IMR-90 (cell line): ENCODE measurements around the gene CANT1. TPM values are rescaled to one million over a fixed set of nuclear protein-coding genes. Genes with fewer than 3 reads are reported as not detected.

Source experiments
- ATAC-seq: fragments of 200-7000 bp; cut with Tn5 transposase; 2 replicates; pipeline ENCODE4 v1.9.1; 2020; ENCODE audit warnings: low read depth, mild to moderate bottlenecking, moderate library complexity
- BruUV-seq: library from RNA; stranded (reverse); fragments of 400-500 nt; replicated peaks from 2 replicates; lab custom pipeline; 2021; lab: Mats Ljungman, UMichigan
- CTCF ChIA-PET: fragments of 300-600 bp; formaldehyde crosslinking; extraction: SDS; loops from one replicate; lab custom pipeline; 2021; ENCODE audit warnings: antibody characterized with exemption; lab: Yijun Ruan, JAX
- POLR2A ChIA-PET: fragments of 300-600 bp; sonication (Branson Sonifier 250); formaldehyde crosslinking; loops from one replicate; lab custom pipeline; 2022; ENCODE audit warnings: antibody characterized with exemption; ENCODE audit not compliant: unreplicated experiment; lab: Charles Lee
- DNase-seq: peaks from one replicate; pipeline ENCODE4 v3.0.0; 2013
- H2AFZ ChIP-seq: replicated peaks from 2 replicates; pipeline ENCODE3; 2013; ENCODE audit warnings: low read length, mild to moderate bottlenecking; ENCODE audit not compliant: poor library complexity
- H2AK5ac ChIP-seq: 2 replicates; pipeline ENCODE4 v1.6.1; 2013; ENCODE audit warnings: low read depth, low read length, inconsistent platforms
- H2AK9ac ChIP-seq: replicated peaks from 2 replicates; pipeline ENCODE3; 2013; ENCODE audit warnings: mild to moderate bottlenecking, low read depth, low read length, moderate library complexity; ENCODE audit not compliant: poor library complexity
- H2BK120ac ChIP-seq: 2 replicates; pipeline ENCODE4 v1.6.1; 2013; ENCODE audit warnings: low read depth, low read length, inconsistent platforms
- H2BK15ac ChIP-seq: 3 replicates; pipeline ENCODE4 v1.6.1; 2013; ENCODE audit warnings: low read depth, low read length, inconsistent platforms
- H2BK20ac ChIP-seq: 2 replicates; pipeline ENCODE4 v1.6.1; 2013; ENCODE audit warnings: low read depth, mild to moderate bottlenecking, inconsistent platforms, low read length, moderate library complexity
- H2BK5ac ChIP-seq: 2 replicates; pipeline ENCODE4 v1.6.1; 2013; ENCODE audit warnings: mild to moderate bottlenecking, low read depth, low read length, inconsistent platforms; ENCODE audit not compliant: poor library complexity, severe bottlenecking
- H3K14ac ChIP-seq: replicated peaks from 2 replicates; pipeline ENCODE4 v1.6.1; 2013; ENCODE audit warnings: low read depth, low read length, inconsistent platforms
- H3K18ac ChIP-seq: 2 replicates; pipeline ENCODE4 v1.6.1; 2013; ENCODE audit warnings: low read depth, low read length, control low read depth
- H3K23ac ChIP-seq: 2 replicates; pipeline ENCODE4 v1.6.1; 2013; ENCODE audit warnings: low read depth, low read length, inconsistent platforms
- H3K27ac ChIP-seq: 2 replicates; pipeline ENCODE4 v1.5.1; 2013; ENCODE audit warnings: mild to moderate bottlenecking, control low read depth, low read length; ENCODE audit not compliant: insufficient read depth
- H3K27me3 ChIP-seq: 2 replicates; pipeline ENCODE4 v1.6.1; 2013; ENCODE audit warnings: low read length; ENCODE audit not compliant: control insufficient read depth, insufficient read depth
- H3K36me3 ChIP-seq: 2 replicates; pipeline ENCODE4 v1.6.1; 2013; ENCODE audit warnings: low read length, mixed read lengths; ENCODE audit not compliant: control insufficient read depth, insufficient read depth
- H3K4ac ChIP-seq: 2 replicates; pipeline ENCODE4 v1.6.1; 2013; ENCODE audit warnings: low read depth, low read length, inconsistent platforms
- H3K4me1 ChIP-seq: 2 replicates; pipeline ENCODE4 v1.6.1; 2013; ENCODE audit warnings: low read length, mixed read lengths; ENCODE audit not compliant: control insufficient read depth, insufficient read depth
- H3K4me2 ChIP-seq: 2 replicates; pipeline ENCODE4 v1.6.1; 2013; ENCODE audit warnings: low read depth, mild to moderate bottlenecking, control low read depth, low read length, moderate library complexity
- H3K4me3 ChIP-seq: 2 replicates; pipeline ENCODE4 v1.5.1; 2013; ENCODE audit warnings: low read depth, mild to moderate bottlenecking, control low read depth, low read length, moderate library complexity; ENCODE audit not compliant: insufficient read depth
- H3K56ac ChIP-seq: 2 replicates; pipeline ENCODE4 v1.6.1; 2013; ENCODE audit warnings: low read length, inconsistent platforms; ENCODE audit not compliant: insufficient read depth; ENCODE audit errors: extremely low read depth
- H3K79me1 ChIP-seq, 2 experiments: 2 replicates each; pipeline ENCODE4 v1.6.1; 2013; ENCODE audit warnings: low read length in 2 of 2, inconsistent platforms in 1 of 2, low read depth in 1 of 2
- H3K9ac ChIP-seq: 2 replicates; pipeline ENCODE4 v1.6.1; 2013; ENCODE audit warnings: low read depth, low read length, control low read depth
- H3K9me1 ChIP-seq: 2 replicates; pipeline ENCODE4 v1.6.1; 2013; ENCODE audit warnings: low read length, inconsistent platforms; ENCODE audit not compliant: insufficient read depth
- H3K9me3 ChIP-seq: 2 replicates; pipeline ENCODE4 v1.6.1; 2013; ENCODE audit warnings: low read length; ENCODE audit not compliant: control insufficient read depth, insufficient read depth
- H4K20me1 ChIP-seq: 2 replicates; pipeline ENCODE4 v1.6.1; 2013; ENCODE audit warnings: low read length, inconsistent platforms; ENCODE audit not compliant: insufficient read depth
- H4K5ac ChIP-seq: 2 replicates; pipeline ENCODE4 v1.6.1; 2013; ENCODE audit warnings: mild to moderate bottlenecking, low read depth, low read length, control low read depth
- H4K8ac ChIP-seq, 2 experiments: 2 replicates each; pipeline ENCODE4 v1.6.1; 2013; ENCODE audit warnings: low read depth in 2 of 2, low read length in 2 of 2, control low read depth in 1 of 2, inconsistent platforms in 1 of 2
- H4K91ac ChIP-seq: 2 replicates; pipeline ENCODE4 v1.6.1; 2013; ENCODE audit warnings: low read depth, low read length, inconsistent platforms; ENCODE audit not compliant: insufficient read depth
- BHLHE40 ChIP-seq: fragments of 150-350 bp; IDR thresholded peaks from 2 replicates; pipeline ENCODE4 v1.6.1; 2016; ENCODE audit warnings: mild to moderate bottlenecking, low read depth, low read length
- CHD1 ChIP-seq: IDR thresholded peaks from 2 replicates; pipeline ENCODE4 v1.6.1; 2012; ENCODE audit warnings: low read depth, low read length, improper control_type of control experiment
- MAFK ChIP-seq: IDR thresholded peaks from 2 replicates; pipeline ENCODE4 v1.6.1; 2012; ENCODE audit warnings: low read depth, low read length, improper control_type of control experiment
- NFE2L2 ChIP-seq: fragments of 150-350 bp; IDR thresholded peaks from 2 replicates; pipeline ENCODE4 v1.6.1; 2016; ENCODE audit warnings: low read depth, mild to moderate bottlenecking, low read length
- POLR2A ChIP-seq: IDR thresholded peaks from 2 replicates; pipeline ENCODE4 v1.6.1; 2012; ENCODE audit warnings: mild to moderate bottlenecking, low read depth, low read length
- WGBS, 2 experiments: methylation state at CpG; one replicate each; pipeline versions ENCODE4 v1.1.5 to v1.1.7; 2013; ENCODE audit warnings: missing lambda C conversion rate in 2 of 2; ENCODE audit not compliant: insufficient read length in 1 of 2; ENCODE audit errors: extremely low coverage in 2 of 2; 5-methylcytosine and 5-hydroxymethylcytosine counted together
- dilution Hi-C: fragments of 300-500 bp; cut with HindIII; formaldehyde crosslinking; loops from one replicate; pipeline ENCODE4 v1.14.3; 2018; ENCODE audit warnings: low sequenced_read_pairs; ENCODE audit not compliant: unreplicated experiment
- in situ Hi-C: fragments of 300-500 bp; cut with MboI; formaldehyde crosslinking; loops from 3 replicates; pipeline ENCODE4 v1.14.3; 2019; ENCODE audit warnings: low sequenced_read_pairs, inconsistent platforms, mixed read lengths
- intact Hi-C: fragments of 100-400 bp; cut with micrococcal nuclease; formaldehyde crosslinking; loops from 2 replicates; pipeline ENCODE4 v1.10.0; 2022
- polyA plus RNA-seq, 3 experiments: library from polyadenylated mRNA; depleted of rRNA; stranded (reverse); fragments of >200 nt; gene quantifications; 2 replicates each; pipeline ENCODE4 v1.2.3, GENCODE V29; 2012; ENCODE audit warnings: low replicate concordance in 1 of 3
- total RNA-seq: library from RNA; depleted of rRNA; stranded (reverse); fragments of >200 nt; gene quantifications from 2 replicates; pipeline ENCODE4 v1.2.3, GENCODE V29; 2012
- TF ChIP-seq, protein P1 (sequence below): fragments of 150-350 bp; IDR thresholded peaks from 2 replicates; pipeline ENCODE4 v1.6.1; 2017; ENCODE audit warnings: mild to moderate bottlenecking, antibody characterized with exemption, low read length, low read depth
- TF ChIP-seq, protein P2 (sequence below): fragments of 150-350 bp; IDR thresholded peaks from 2 replicates; pipeline ENCODE4 v1.6.1; 2016; ENCODE audit warnings: low read depth, mild to moderate bottlenecking, low read length, moderate library complexity, borderline replicate concordance

The CANT1 gene
- total and polyA plus RNA-seq, 2 of the 4 experiments (the other 2 are of a cell fraction) = 51.8 to 73.4 TPM

- TF ChIP-seq MAFK = no peak
Observed at GRCh38 chr17:79054200-79054960, 44.8 kb upstream of the CANT1 start (continued).

GRCh38 chr17:79053251-79053925 is 43.8 kb upstream of the CANT1 start:
- no peak overlapping the region for H2BK15ac ChIP-seq
- H3K9me3 ChIP-seq = peaks cover 2% of the 10 kb centered on the region; the same call in 1 of the 2 replicates
- intact Hi-C loops (no loop called here), dilution Hi-C loops (no loop called here), in situ Hi-C loops (no loop called here)
- H3K9me1 ChIP-seq = peaks cover 7% of the 10 kb centered on the region; the same call in 1 of the 2 replicates
- no peak overlapping the region for H4K91ac ChIP-seq
- H3K4ac ChIP-seq = no peak overlapping the region
- H3K56ac ChIP-seq = no peak overlapping the region
- H2BK20ac ChIP-seq = no peak overlapping the region
- no peak overlapping the region for H2AK9ac ChIP-seq
- no peak overlapping the region for H2AK5ac ChIP-seq
- H3K14ac ChIP-seq = no peak overlapping the region
- WGBS, 2 experiments = 60% methylated on average over 1 of the region's 2 CpGs; no CpG with 5 or more reads in 1 of the 2 experiments
- ATAC-seq = no peak
- DNase-seq = peak; percentile 31
- no peaks in the 10 kb centered on the region for H3K79me1 ChIP-seq
- ChIA-PET CTCF (interaction anchor here (1.2 to 1.4 kb wide), 2 partner anchors 8 to 12 kb away, joined by 4 to 5 read pairs; no protein-coding TSS in a partner anchor), POLR2A (no interaction called here)
- H3K36me3 ChIP-seq = no peaks in the 10 kb centered on the region
- H3K4me2 ChIP-seq = no peak overlapping the region
- H3K23ac ChIP-seq = no peak overlapping the region
- H4K8ac ChIP-seq = no peak overlapping the region
- no peak overlapping the region for H2BK120ac ChIP-seq
- H3K18ac ChIP-seq = no peak overlapping the region
- H3K27ac ChIP-seq = no peak overlapping the region
- H3K4me1 ChIP-seq = no peaks in the 10 kb centered on the region
- no peaks in the 10 kb centered on the region; the same call in 1 of the 2 replicates for H4K20me1 ChIP-seq
- no peak overlapping the region for H3K4me3 ChIP-seq
- peak overlapping the region; percentile 67 for H2AFZ ChIP-seq
- no TSS peak for BruUV-seq
- H3K27me3 ChIP-seq = no peaks in the 10 kb centered on the region
- TF ChIP-seq CHD1 (no peak), POLR2A (no peak), NFE2L2 (no peak), BHLHE40 (no peak)
- TF ChIP-seq, protein P1, sequence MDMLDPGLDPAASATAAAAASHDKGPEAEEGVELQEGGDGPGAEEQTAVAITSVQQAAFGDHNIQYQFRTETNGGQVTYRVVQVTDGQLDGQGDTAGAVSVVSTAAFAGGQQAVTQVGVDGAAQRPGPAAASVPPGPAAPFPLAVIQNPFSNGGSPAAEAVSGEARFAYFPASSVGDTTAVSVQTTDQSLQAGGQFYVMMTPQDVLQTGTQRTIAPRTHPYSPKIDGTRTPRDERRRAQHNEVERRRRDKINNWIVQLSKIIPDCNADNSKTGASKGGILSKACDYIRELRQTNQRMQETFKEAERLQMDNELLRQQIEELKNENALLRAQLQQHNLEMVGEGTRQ = no peak
- TF ChIP-seq, protein P2, sequence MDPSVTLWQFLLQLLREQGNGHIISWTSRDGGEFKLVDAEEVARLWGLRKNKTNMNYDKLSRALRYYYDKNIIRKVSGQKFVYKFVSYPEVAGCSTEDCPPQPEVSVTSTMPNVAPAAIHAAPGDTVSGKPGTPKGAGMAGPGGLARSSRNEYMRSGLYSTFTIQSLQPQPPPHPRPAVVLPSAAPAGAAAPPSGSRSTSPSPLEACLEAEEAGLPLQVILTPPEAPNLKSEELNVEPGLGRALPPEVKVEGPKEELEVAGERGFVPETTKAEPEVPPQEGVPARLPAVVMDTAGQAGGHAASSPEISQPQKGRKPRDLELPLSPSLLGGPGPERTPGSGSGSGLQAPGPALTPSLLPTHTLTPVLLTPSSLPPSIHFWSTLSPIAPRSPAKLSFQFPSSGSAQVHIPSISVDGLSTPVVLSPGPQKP = no peak
- no peak overlapping the region for H2BK5ac ChIP-seq
- no peak overlapping the region for H3K9ac ChIP-seq
- no peak overlapping the region for H4K5ac ChIP-seq
